CD8-positive, alpha-beta memory T cell (primary cell): ENCODE results near the gene C5AR2. TPM values are rescaled to one million over a fixed set of nuclear protein-coding genes. Genes with fewer than 3 reads are reported as not detected.
"Not testable (repeated sequence)": the region's sequence is repeated elsewhere in the genome, so short reads cannot be mapped to it uniquely, and the experiment has no call there.

Experiments used
- CTCF ChIA-PET: fragments of 350-600 bp; sonication (Branson Sonifier 250); formaldehyde crosslinking; loops from one replicate; lab custom pipeline; 2021; ENCODE audit warnings: antibody characterized with exemption; lab: Charles Lee
- POLR2A ChIA-PET: fragments of 350-600 bp; sonication (Branson Sonifier 250); formaldehyde crosslinking; loops from one replicate; lab custom pipeline; 2021; ENCODE audit warnings: antibody characterized with exemption; lab: Charles Lee
- DNase-seq, 5 donors: peaks; one replicate each; pipeline versions ENCODE4 v3.0.0 to v3.0.0-alpha.2; 2020 to 2022; ENCODE audit warnings: mixed read lengths in 1 of 5
- H3K27ac ChIP-seq: one replicate; pipeline ENCODE4 v1.7.0; 2013; ENCODE audit warnings: low read depth, mild to moderate bottlenecking, low read length, moderate library complexity
- H3K27me3 ChIP-seq: 2 replicates; pipeline ENCODE4 v1.7.0; 2013; ENCODE audit warnings: low read length, mild to moderate bottlenecking; ENCODE audit not compliant: insufficient read depth, poor library complexity, severe bottlenecking
- H3K36me3 ChIP-seq: 2 replicates; pipeline ENCODE4 v1.7.0; 2013; ENCODE audit warnings: mild to moderate bottlenecking, low read length, moderate library complexity; ENCODE audit not compliant: insufficient read depth
- H3K4me1 ChIP-seq: 2 replicates; pipeline ENCODE4 v1.7.0; 2013; ENCODE audit warnings: mild to moderate bottlenecking, low read length, moderate library complexity; ENCODE audit not compliant: insufficient read depth
- H3K4me3 ChIP-seq: 2 replicates; pipeline ENCODE4 v1.7.0; 2013; ENCODE audit warnings: mild to moderate bottlenecking, low read length
- H3K9me3 ChIP-seq: 2 replicates; pipeline ENCODE4 v1.7.0; 2013; ENCODE audit warnings: mild to moderate bottlenecking, low read length
- H3K27ac Mint-ChIP-seq, 8 donors: one replicate each; pipeline ENCODE4 v1.8.0; 2020 to 2021; ENCODE audit warnings: mixed read lengths in 8 of 8, mild to moderate bottlenecking in 6 of 8, inconsistent platforms in 3 of 8, moderate library complexity in 3 of 8
- H3K27me3 Mint-ChIP-seq, 2 donors: one replicate each; pipeline ENCODE4 v1.8.0; 2020 to 2021; ENCODE audit warnings: mixed read lengths in 2 of 2, mild to moderate bottlenecking in 1 of 2, moderate library complexity in 1 of 2
- H3K36me3 Mint-ChIP-seq, 3 donors: one replicate each; pipeline ENCODE4 v1.8.0; 2020 to 2021; ENCODE audit warnings: mixed read lengths in 3 of 3, inconsistent platforms in 1 of 3, mild to moderate bottlenecking in 1 of 3
- H3K4me1 Mint-ChIP-seq, 3 donors: one replicate each; pipeline ENCODE4 v1.8.0; 2020 to 2021; ENCODE audit warnings: mixed read lengths in 3 of 3, inconsistent platforms in 1 of 3, mild to moderate bottlenecking in 1 of 3
- H3K4me3 Mint-ChIP-seq, 7 donors: one replicate each; pipeline ENCODE4 v1.8.0; 2020 to 2021; ENCODE audit warnings: mixed read lengths in 7 of 7, mild to moderate bottlenecking in 6 of 7, moderate library complexity in 4 of 7, inconsistent platforms in 2 of 7
- H3K9me3 Mint-ChIP-seq, 5 donors: one replicate each; pipeline ENCODE4 v1.8.0; 2020 to 2022; ENCODE audit warnings: mixed read lengths in 5 of 5, mild to moderate bottlenecking in 3 of 5, moderate library complexity in 2 of 5, inconsistent platforms in 1 of 5
- polyA plus RNA-seq: library from polyadenylated mRNA; unstranded; fragments of 300-500 nt; fragmentation: Illumina TruSeq; gene quantifications from one replicate; pipeline ENCODE4 v1.2.3, GENCODE V29; 2021
- total RNA-seq, 2 experiments: library from RNA; stranded (reverse); gene quantifications; one replicate each; pipeline ENCODE4 v1.2.3, GENCODE V29; 2021

The C5AR2 gene
- total and polyA plus RNA-seq, 3 experiments from 2014 or later: 0.06 to 0.22 (median 0.07) TPM

DNA sequence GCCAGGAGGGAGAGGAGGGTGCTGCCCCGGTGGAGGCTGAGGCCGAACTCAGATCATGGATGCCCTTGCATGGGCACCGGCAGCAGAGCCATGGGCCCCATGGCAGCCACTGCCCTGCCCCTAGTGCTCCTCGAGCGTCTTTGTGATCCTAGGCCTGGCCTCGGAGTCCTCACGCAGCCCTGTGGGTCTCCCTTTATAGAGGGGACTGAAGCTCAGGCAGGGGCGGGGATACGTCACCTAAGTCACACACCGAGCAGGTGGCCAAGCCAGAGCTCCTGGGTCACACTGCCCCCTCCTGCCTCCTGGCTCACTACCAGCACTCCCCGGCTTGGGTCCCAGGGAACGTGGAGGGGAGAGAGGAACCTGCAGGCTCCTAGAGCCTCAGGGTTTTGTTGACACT lies 45.8 kb downstream of the C5AR2 start:
- peaks cover 17% of the 10 kb centered on the region for H3K4me1 ChIP-seq
- no peaks in the 10 kb centered on the region for H3K9me3 Mint-ChIP-seq
- H3K27ac Mint-ChIP-seq: peak overlapping the region in 2 of 8 donors; percentile 29 to 79
- no peaks in the 10 kb centered on the region for H3K9me3 ChIP-seq
- no peak overlapping the region for H3K27ac ChIP-seq
- POLR2A ChIA-PET: no interaction called here
- CTCF ChIA-PET: interaction anchor here (1.6 kb wide), 1 partner anchor 29 kb away, joined by 6 read pairs; the partner anchor contains the start of gene DHX34
- H3K36me3 Mint-ChIP-seq: peaks cover 3 to 79% (median 10%) of the 10 kb centered on the region in 3 donors
- no peak for DNase-seq
- no peaks in the 10 kb centered on the region for H3K27me3 ChIP-seq
- H3K27me3 Mint-ChIP-seq: no peaks in the 10 kb centered on the region
- H3K4me3 Mint-ChIP-seq: no peak overlapping the region
- H3K4me3 ChIP-seq: no peak overlapping the region
- peaks cover 14 to 25% (median 17%) of the 10 kb centered on the region in 3 donors for H3K4me1 Mint-ChIP-seq
- H3K36me3 ChIP-seq: peaks cover 18% of the 10 kb centered on the region

DNA sequence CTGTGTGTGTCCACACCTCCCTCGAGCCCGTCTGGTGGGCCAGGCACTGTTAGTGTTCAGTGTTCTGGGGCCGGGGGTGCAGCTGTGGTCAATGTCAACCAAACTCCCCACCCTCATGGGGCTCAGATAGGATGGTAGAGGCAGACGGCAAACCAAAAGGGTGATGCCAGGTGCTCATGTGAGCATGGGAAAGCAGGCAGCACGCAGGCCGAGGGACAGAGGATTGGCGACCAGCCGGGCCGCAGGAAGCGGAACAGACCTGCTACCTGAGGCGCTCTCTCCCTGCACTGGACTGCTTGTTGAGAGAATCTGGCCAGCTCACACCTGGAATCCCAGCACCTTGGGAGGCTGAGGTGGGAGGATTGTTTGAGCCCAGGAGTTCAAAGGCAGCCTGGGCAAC lies 46.3 kb downstream of the C5AR2 start:
- H3K36me3 ChIP-seq: peaks cover 18% of the 10 kb centered on the region
- Mint-ChIP-seq H3K27me3 (peaks cover 0 to 2% of the 10 kb centered on the region in 2 donors), H3K27ac (peak overlapping the region in 1 of 8 donors; percentile 38), H3K36me3 (peaks cover 3 to 75% (median 10%) of the 10 kb centered on the region in 3 donors), H3K4me1 (peaks cover 17 to 28% (median 19%) of the 10 kb centered on the region in 3 donors), H3K9me3 (no peaks in the 10 kb centered on the region), H3K4me3 (no peak overlapping the region)
- no peaks in the 10 kb centered on the region for H3K9me3 ChIP-seq
- CTCF ChIA-PET: interaction anchor here (1.6 kb wide), 1 partner anchor 29 kb away, joined by 6 read pairs; the partner anchor contains the start of gene DHX34
- no peak for DNase-seq
- H3K4me1 ChIP-seq: peaks cover 17% of the 10 kb centered on the region
- H3K4me3 ChIP-seq: no peak overlapping the region
- H3K27me3 ChIP-seq: no peaks in the 10 kb centered on the region
- no peak overlapping the region for H3K27ac ChIP-seq
- POLR2A ChIA-PET: no interaction called here

DNA sequence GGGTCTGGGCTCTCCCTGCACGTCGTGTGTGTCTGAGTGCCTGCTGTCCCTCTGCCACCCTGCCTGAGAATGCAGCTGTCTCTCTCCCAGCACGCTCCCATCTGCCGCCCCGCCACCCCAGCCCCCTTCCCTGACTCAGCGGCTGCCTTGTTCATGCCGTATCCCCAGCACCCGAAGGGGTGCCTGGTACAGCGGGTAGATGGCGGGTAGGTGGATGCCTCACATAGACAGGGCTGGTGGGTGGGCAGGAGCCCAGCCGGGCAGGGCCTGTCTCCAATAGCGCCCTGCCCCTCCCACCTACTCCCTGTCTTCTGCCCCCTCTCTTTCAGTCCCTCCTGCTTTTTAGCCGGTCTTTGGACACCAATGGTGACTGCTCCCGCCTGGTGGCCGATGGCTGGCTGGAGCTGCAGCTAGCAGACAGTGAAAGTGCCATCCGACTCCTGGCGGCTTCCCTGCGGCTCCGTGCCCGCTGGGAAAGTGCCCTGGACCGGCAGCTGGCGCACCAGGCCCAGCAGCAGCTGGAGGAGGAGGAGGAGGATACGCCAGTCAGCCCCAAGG lies 47.5 kb downstream of the C5AR2 start:
- no peak overlapping the region for H3K4me3 Mint-ChIP-seq
- Histone ChIP-seq H3K27ac (no peak overlapping the region), H3K4me1 (peaks cover 17% of the 10 kb centered on the region), H3K4me3 (no peak overlapping the region), H3K36me3 (peaks cover 15% of the 10 kb centered on the region), H3K9me3 (no peaks in the 10 kb centered on the region), H3K27me3 (no peaks in the 10 kb centered on the region)
- H3K27me3 Mint-ChIP-seq: peaks cover 0 to 2% of the 10 kb centered on the region in 2 donors
- H3K9me3 Mint-ChIP-seq: no peaks in the 10 kb centered on the region
- H3K36me3 Mint-ChIP-seq: peaks cover 3 to 65% (median 10%) of the 10 kb centered on the region in 3 donors
- H3K27ac Mint-ChIP-seq: no peak overlapping the region
- H3K4me1 Mint-ChIP-seq: peaks cover 21 to 32% (median 23%) of the 10 kb centered on the region in 3 donors
- POLR2A ChIA-PET: no interaction called here
- CTCF ChIA-PET: no interaction called here
- no peak for DNase-seq

DNA sequence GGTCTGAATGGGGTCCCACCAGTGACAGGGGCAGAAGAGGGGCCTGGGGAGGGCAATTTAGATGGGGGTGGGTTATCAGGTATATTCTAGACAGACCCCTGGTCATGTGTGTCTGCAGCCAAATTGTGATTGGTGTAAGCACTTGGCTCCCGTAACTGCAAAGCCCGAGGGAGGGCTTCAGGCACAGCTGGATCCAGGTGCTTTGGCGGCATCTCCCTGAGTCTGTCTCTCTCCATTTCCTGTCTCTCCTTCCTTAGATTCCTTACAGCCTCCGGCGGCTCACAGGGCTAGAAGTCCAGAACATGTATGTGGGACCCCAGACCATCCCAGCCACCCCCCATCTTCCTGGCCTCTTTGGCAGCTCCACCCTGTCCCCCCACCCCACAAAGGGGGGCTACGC lies 48.6 kb downstream of the C5AR2 start:
- ChIA-PET CTCF (interaction anchor here (3.5 kb wide), 1 partner anchor 11 kb away, joined by 22 read pairs; no protein-coding TSS in a partner anchor), POLR2A (no interaction called here)
- Mint-ChIP-seq H3K36me3 (peaks cover 3 to 56% (median 10%) of the 10 kb centered on the region in 3 donors), H3K9me3 (no peaks in the 10 kb centered on the region), H3K27me3 (peaks cover 0 to 2% of the 10 kb centered on the region in 2 donors), H3K27ac (peak overlapping the region in 5 of 8 donors; percentile 29 to 81 (median 68)), H3K4me3 (no peak overlapping the region), H3K4me1 (peaks cover 21 to 32% (median 23%) of the 10 kb centered on the region in 3 donors)
- Histone ChIP-seq H3K9me3 (no peaks in the 10 kb centered on the region), H3K27me3 (no peaks in the 10 kb centered on the region), H3K4me1 (peaks cover 17% of the 10 kb centered on the region), H3K4me3 (no peak overlapping the region), H3K36me3 (peaks cover 15% of the 10 kb centered on the region), H3K27ac (no peak overlapping the region)
- DNase-seq: no peak

DNA sequence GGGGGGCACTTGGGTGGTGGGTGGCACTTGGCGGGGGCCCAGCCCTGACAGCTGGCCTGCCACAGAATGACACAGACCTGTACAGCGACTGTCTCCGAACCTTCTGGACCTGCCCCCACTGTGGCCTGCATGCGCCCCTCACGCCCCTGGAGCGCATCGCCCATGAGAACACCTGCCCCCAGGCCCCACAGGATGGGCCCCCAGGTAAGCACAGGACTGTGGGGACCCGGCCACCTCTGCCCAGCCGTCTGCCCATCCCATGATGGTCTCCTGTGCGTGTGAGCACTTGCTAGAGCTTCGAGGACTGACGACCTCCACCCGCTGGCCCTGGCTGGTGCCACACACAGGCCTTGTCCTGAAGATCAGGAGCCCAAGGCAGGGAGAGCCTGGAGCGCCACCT lies 49.1 kb downstream of the C5AR2 start:
- Mint-ChIP-seq H3K27ac (peak overlapping the region in 7 of 8 donors; percentile 13 to 91 (median 87)), H3K4me3 (peak overlapping the region in 3 of 7 donors; percentile 26 to 61 (median 49)), H3K4me1 (peaks cover 21 to 32% (median 23%) of the 10 kb centered on the region in 3 donors), H3K36me3 (peaks cover 3 to 51% (median 10%) of the 10 kb centered on the region in 3 donors), H3K9me3 (no peaks in the 10 kb centered on the region), H3K27me3 (peaks cover 0 to 2% of the 10 kb centered on the region in 2 donors)
- ChIA-PET POLR2A (interaction anchor here (0.5 to 1.7 kb wide), 2 partner anchors 32 to 440 kb away, joined by 3 to 5 read pairs; partner anchors contain the start of gene DHX34), CTCF (interaction anchor here (3.5 kb wide), 1 partner anchor 10 kb away, joined by 22 read pairs; no protein-coding TSS in a partner anchor)
- Histone ChIP-seq H3K4me3 (no peak overlapping the region), H3K4me1 (peaks cover 17% of the 10 kb centered on the region), H3K27me3 (no peaks in the 10 kb centered on the region), H3K27ac (peak overlapping the region; percentile 24), H3K36me3 (peaks cover 15% of the 10 kb centered on the region), H3K9me3 (no peaks in the 10 kb centered on the region)
- no peak for DNase-seq

DNA sequence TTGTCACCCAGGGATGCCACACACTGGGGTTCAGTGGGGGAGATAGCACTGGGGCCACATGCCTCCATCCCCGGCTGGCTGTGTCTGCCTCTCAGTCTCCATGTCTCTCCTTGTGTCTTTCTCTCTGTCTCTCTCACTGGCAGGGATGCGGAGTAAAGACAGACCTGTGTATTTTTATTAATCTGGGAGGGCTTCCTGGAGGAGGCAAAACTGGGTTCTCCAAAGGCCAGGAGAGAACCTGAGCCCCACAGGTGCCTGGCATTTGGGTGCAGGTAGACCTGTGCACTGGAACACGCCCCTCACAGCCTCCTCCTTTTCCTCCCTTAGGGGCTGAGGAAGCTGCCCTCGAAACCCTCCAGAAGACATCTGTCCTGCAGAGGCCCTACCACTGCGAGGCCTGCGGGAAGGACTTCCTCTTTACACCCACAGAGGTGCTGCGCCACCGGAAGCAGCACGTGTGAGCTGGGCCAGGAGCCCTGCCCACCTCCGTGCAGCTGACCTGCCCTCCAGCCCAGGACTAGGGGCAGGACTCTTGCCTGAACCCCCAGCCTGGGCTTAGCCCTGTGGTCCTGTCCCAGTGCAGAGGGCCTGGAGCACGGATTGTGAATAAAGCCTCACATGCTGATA lies 49.8 kb downstream of the C5AR2 start:
- ChIA-PET CTCF (interaction anchor here (3.5 kb wide), 1 partner anchor 9 kb away, joined by 22 read pairs; no protein-coding TSS in a partner anchor), POLR2A (interaction anchor here (0.5 to 1.7 kb wide), 2 partner anchors 33 to 441 kb away, joined by 3 to 5 read pairs; partner anchors contain the start of gene DHX34)
- Mint-ChIP-seq H3K4me1 (peaks cover 21 to 32% (median 23%) of the 10 kb centered on the region in 3 donors), H3K27me3 (peaks cover 0 to 2% of the 10 kb centered on the region in 2 donors), H3K4me3 (peak overlapping the region in 5 of 7 donors; percentile 12 to 76 (median 49)), H3K27ac (peak overlapping the region; percentile 13 to 91 (median 84)), H3K9me3 (no peaks in the 10 kb centered on the region), H3K36me3 (peaks cover 3 to 45% (median 10%) of the 10 kb centered on the region in 3 donors)
- DNase-seq: peak; percentile 11 to 64 (median 21)
- H3K9me3 ChIP-seq: no peaks in the 10 kb centered on the region
- H3K27me3 ChIP-seq: no peaks in the 10 kb centered on the region
- peak overlapping the region; percentile 24 for H3K27ac ChIP-seq
- peaks cover 17% of the 10 kb centered on the region for H3K4me1 ChIP-seq
- H3K4me3 ChIP-seq: no peak overlapping the region
- H3K36me3 ChIP-seq: peaks cover 15% of the 10 kb centered on the region

DNA sequence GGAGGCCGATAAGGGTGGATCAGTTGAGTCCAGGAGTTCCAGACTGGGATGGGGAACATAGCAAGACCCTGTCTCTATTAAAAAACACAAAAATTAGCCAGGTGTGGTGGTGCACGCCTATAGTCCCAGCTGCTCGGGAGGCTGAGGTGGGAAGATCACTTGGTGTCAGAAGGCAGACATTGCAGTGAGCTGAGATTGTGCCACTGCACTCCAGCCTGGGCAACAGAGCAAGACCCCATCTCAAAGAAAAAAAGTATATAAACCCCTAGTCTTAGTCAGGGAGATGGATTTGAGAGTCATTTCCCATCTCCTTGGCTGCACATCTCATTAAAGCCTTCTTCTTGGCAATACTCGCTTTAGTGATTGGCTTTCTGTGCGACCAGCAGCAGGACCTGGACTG lies 51.9 kb downstream of the C5AR2 start:
- DNase-seq, H3K4me3 ChIP-seq, H3K9me3 Mint-ChIP-seq, CTCF ChIA-PET, H3K27me3 ChIP-seq, H3K27me3 Mint-ChIP-seq, H3K27ac ChIP-seq, H3K9me3 ChIP-seq: not testable (repeated sequence)
- Mint-ChIP-seq H3K27ac (peak overlapping the region in 1 of 8 donors; percentile 38), H3K36me3 (peaks cover 3 to 31% (median 10%) of the 10 kb centered on the region in 3 donors), H3K4me3 (peak overlapping the region in 1 of 7 donors; percentile 65), H3K4me1 (peaks cover 21 to 32% (median 23%) of the 10 kb centered on the region in 3 donors)
- peaks cover 15% of the 10 kb centered on the region for H3K36me3 ChIP-seq
- peaks cover 17% of the 10 kb centered on the region for H3K4me1 ChIP-seq
- POLR2A ChIA-PET: interaction anchor here (0.7 kb wide), 1 partner anchor 98 kb away, joined by 5 read pairs; no protein-coding TSS in a partner anchor
